Bronchial epithelial cell (primary cell): ENCODE measurements around the gene BCOR. TPM values are rescaled to one million over a fixed set of nuclear protein-coding genes. Genes with fewer than 3 reads are reported as not detected.

ENCODE experiments used
- DNase-seq: peaks from one replicate; pipeline ENCODE4 v3.0.0-alpha.2; 2010; ENCODE audit warnings: low read depth
- FAIRE-seq: peaks from 2 replicates; lab custom pipeline; 2011; peaks lifted over from hg19 to GRCh38; lab: Jason Lieb, UNC
- H3K27me3 ChIP-seq: 2 replicates; pipeline ENCODE4 v1.5.1; 2011; ENCODE audit warnings: low read length; ENCODE audit not compliant: control insufficient read depth, insufficient read depth
- H3K36me3 ChIP-seq: 2 replicates; pipeline ENCODE4 v1.5.1; 2011; ENCODE audit warnings: low read length; ENCODE audit not compliant: control insufficient read depth, insufficient read depth
- H3K4me3 ChIP-seq: 2 replicates; pipeline ENCODE4 v1.5.1; 2011; ENCODE audit warnings: mild to moderate bottlenecking, low read depth, low read length, control low read depth
- total RNA-seq: library from RNA; depleted of rRNA; stranded (reverse); fragments of >200 nt; gene quantifications from 2 replicates; pipeline ENCODE4 v1.2.1, GENCODE V29; 2014
- TF ChIP-seq, protein P1 (sequence below): IDR thresholded peaks from 2 replicates; pipeline ENCODE4 v1.5.1; 2011; ENCODE audit warnings: mild to moderate bottlenecking, moderate library complexity, low read length, control low read depth, inconsistent platforms; ENCODE audit not compliant: insufficient read depth, severe bottlenecking

BCOR gene
- total RNA-seq, 1 donor from 2014 or later, result 6.1 TPM

DNA sequence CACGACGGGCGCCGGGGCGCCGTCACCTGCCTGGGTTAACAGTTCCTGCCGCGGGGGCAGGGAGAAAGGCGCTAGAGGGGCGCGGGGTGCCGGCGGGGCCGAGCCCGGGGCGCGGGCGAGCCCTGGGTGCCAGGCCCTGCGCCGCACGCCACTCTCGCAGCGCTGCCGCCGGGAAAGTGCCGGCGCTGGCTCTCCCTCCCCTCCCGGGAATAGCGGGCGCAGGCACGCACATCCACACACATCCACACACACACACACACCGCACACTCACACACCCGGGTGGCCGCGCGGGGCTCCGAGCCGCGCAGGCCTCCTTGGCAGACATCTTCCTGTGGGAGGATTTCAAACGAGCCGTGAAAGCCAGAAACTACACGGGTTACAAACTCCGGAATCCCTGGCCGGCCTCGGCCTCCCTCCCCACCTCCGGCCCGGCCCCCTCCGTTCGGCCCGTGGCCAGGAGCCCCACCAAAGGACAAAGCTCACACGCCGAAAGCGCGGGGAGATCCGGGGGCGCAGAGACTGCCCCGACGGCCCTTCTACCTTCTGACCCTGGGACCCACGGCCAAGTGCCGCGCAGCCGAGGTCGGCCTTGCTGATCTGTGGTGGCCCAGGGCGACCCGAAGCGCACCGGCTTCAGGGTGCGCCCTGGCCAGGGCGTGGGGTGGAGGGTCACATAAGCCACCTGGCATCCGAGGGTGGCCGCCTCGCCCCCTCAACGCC lies 92.3 kb downstream of the BCOR start:
- Histone ChIP-seq H3K4me3 (no peak overlapping the region), H3K36me3 (no peaks in the 10 kb centered on the region), H3K27me3 (no peaks in the 10 kb centered on the region)
- DNase-seq (no peak), FAIRE-seq (no peak)
- TF ChIP-seq, protein P1, sequence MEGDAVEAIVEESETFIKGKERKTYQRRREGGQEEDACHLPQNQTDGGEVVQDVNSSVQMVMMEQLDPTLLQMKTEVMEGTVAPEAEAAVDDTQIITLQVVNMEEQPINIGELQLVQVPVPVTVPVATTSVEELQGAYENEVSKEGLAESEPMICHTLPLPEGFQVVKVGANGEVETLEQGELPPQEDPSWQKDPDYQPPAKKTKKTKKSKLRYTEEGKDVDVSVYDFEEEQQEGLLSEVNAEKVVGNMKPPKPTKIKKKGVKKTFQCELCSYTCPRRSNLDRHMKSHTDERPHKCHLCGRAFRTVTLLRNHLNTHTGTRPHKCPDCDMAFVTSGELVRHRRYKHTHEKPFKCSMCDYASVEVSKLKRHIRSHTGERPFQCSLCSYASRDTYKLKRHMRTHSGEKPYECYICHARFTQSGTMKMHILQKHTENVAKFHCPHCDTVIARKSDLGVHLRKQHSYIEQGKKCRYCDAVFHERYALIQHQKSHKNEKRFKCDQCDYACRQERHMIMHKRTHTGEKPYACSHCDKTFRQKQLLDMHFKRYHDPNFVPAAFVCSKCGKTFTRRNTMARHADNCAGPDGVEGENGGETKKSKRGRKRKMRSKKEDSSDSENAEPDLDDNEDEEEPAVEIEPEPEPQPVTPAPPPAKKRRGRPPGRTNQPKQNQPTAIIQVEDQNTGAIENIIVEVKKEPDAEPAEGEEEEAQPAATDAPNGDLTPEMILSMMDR, result no peak

DNA sequence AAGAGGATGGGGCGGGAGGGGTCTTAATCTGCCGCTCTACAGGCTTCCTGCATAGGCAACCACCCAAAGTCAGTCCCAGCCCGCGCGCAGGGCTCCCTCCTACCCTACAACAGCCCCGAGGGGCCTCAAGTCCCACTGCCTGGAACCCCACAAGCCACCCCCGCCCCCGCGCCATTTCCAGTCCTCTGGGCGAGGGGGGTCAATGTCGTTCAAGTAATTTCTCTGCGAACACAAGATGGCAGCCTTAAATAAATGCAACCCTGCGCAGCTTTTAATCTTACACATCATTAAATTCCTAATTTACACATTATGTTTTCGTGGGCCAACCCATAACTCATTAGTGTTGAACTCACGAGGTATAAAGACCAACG lies 92.9 kb downstream of the BCOR start:
- Histone ChIP-seq H3K36me3 (no peaks in the 10 kb centered on the region), H3K27me3 (no peaks in the 10 kb centered on the region), H3K4me3 (no peak overlapping the region)
- FAIRE-seq, result no peak
- TF ChIP-seq, protein P1, result no peak
- DNase-seq, result no peak

DNA sequence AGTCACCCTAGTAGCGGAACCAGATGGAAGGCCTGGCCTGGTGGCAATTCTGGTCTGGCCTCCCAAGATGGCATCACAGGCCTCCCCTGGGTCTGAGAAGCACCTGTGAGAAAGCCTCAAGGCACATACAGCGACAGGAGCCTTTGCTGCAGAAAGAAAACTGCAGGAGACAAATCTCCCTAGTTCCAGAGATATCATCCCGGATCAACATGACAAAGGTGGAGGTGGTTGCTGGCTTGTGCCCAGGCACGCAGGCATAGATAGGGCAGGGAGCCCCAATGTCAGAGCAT lies 93.6 kb downstream of the BCOR start:
- DNase-seq, result no peak
- FAIRE-seq, result no peak
- TF ChIP-seq, protein P1, result no peak
- no peaks in the 10 kb centered on the region for H3K27me3 ChIP-seq
- no peaks in the 10 kb centered on the region for H3K36me3 ChIP-seq
- no peak overlapping the region for H3K4me3 ChIP-seq

DNA sequence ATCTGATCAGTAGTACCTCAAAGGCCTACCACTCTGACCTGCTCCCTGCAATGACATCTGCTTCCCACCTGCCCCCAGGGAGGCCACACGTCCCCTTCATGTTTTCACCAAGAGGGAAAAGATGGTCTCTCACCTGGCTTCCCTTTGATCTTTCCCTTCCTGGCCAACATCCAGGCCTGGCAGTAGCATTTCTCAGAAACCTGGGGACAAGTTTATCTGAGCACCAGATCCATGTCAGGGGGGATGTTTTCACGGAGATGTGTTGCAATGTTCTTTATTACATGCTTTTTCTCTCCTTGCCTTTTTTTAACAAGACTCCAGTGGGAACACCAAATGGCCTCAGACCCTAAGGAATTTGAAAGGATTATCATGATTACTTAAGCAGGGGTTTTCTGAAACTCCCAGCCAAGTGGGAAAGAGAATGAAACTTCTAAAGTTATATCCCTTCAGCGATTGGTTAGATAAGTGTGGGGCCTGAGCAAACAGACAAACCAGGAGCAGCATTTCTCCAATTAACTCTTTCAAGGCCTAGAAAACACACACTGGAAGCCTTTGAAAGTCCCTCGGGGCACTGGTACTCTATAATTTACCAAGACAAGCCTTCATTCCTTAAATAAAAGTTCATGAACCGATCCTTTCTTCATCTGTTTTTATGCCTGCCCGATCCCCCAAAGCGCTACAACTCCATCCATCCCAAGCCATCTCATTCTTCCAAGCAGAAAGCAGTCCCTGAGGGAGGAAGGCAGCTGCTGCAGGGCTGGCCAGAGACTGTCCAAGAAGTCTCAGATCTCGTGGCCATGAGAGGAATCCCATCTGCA lies 94.1 kb downstream of the BCOR start:
- DNase-seq, result no peak
- H3K36me3 ChIP-seq, result no peaks in the 10 kb centered on the region
- TF ChIP-seq, protein P1, result no peak
- FAIRE-seq, result peak; percentile 76
- H3K4me3 ChIP-seq, result no peak overlapping the region
- H3K27me3 ChIP-seq, result no peaks in the 10 kb centered on the region

DNA sequence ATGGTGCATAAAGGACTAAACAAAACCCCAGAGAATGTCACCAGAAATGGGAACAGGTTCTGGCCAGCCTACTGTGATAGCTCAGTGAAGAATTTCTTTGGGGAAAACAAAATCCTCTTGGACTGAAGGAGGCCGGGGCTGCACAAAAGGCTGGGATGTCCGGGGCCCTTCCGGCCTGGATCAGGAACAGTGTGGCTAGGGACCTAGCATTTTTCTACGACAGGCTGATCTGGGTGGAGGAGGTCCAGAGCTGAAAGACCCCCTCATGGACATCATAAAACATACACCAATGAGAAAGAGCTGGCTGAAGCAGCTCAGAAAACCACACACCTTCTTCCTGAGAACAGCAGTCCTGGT lies 94.7 kb downstream of the BCOR start:
- TF ChIP-seq, protein P1, result no peak
- H3K27me3 ChIP-seq, result no peaks in the 10 kb centered on the region
- no peak overlapping the region for H3K4me3 ChIP-seq
- DNase-seq (no peak), FAIRE-seq (no peak)
- no peaks in the 10 kb centered on the region for H3K36me3 ChIP-seq
